Large intestine (tissue), 3 donors: ENCODE measurements around the gene PRR36. TPM values are rescaled to one million over a fixed set of nuclear protein-coding genes. Genes with fewer than 3 reads are reported as not detected.

Experiments used
- DNase-seq, 2 donors: peaks; one replicate each; pipeline versions ENCODE4 v3.0.0 to v3.0.0-alpha.2; 2013
- H3K27ac ChIP-seq: one replicate; pipeline ENCODE4 v1.5.1; 2013; ENCODE audit warnings: low read length
- H3K27me3 ChIP-seq: 2 replicates; pipeline ENCODE4 v1.6.1; 2013; ENCODE audit warnings: low read length; ENCODE audit not compliant: control insufficient read depth, insufficient read depth
- H3K36me3 ChIP-seq: 2 replicates; pipeline ENCODE4 v1.6.1; 2013; ENCODE audit warnings: low read length; ENCODE audit not compliant: control insufficient read depth, insufficient read depth
- H3K4me1 ChIP-seq: one replicate; pipeline ENCODE4 v1.6.1; 2013; ENCODE audit warnings: low read length; ENCODE audit not compliant: control insufficient read depth, insufficient read depth
- H3K4me3 ChIP-seq: one replicate; pipeline ENCODE4 v1.5.1; 2013; ENCODE audit warnings: low read length
- H3K9me3 ChIP-seq: one replicate; pipeline ENCODE4 v1.6.1; 2013; ENCODE audit warnings: mild to moderate bottlenecking, low read depth, low read length, moderate library complexity; ENCODE audit not compliant: control insufficient read depth
- WGBS: methylation state at CpG from one replicate; pipeline ENCODE4 v1.1.5; 2013; ENCODE audit warnings: low lambda C conversion rate; ENCODE audit not compliant: insufficient coverage; 5-methylcytosine and 5-hydroxymethylcytosine counted together
- polyA plus RNA-seq: library from polyadenylated mRNA; unstranded; fragments of 120-200 nt; gene quantifications from one replicate; pipeline ENCODE4 v1.2.1, GENCODE V29; 2013

Gene PRR36
- polyA plus RNA-seq, 1 donor = 2.1 TPM

DNA sequence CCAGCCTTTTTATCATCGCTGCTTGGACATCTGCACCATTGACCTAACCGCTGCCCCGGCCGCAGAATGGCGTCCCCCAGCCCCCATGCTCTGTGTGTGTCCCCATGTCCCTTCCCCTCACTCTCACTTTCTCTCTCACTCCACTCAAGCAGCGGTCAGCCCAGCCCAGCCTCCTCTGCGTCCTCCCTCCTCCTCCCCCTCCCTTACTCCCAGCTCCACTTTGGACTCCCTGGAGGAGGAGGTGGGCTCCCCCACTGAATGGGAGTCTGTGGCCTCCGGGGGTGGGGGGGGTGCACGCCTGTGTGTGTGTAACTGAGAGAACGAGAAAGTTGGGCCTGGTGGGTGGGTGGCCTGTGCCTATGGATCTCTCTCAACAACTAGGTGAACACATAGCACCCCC is 31.7 kb upstream of the PRR36 start:
- Histone ChIP-seq H3K4me3 (no peak overlapping the region), H3K9me3 (no peaks in the 10 kb centered on the region), H3K27ac (no peak overlapping the region), H3K36me3 (peaks cover 29% of the 10 kb centered on the region), H3K27me3 (no peaks in the 10 kb centered on the region), H3K4me1 (peaks cover 15% of the 10 kb centered on the region)
- no CpG with 5 or more reads among the region's 10 CpGs for WGBS
- DNase-seq = no peak

DNA sequence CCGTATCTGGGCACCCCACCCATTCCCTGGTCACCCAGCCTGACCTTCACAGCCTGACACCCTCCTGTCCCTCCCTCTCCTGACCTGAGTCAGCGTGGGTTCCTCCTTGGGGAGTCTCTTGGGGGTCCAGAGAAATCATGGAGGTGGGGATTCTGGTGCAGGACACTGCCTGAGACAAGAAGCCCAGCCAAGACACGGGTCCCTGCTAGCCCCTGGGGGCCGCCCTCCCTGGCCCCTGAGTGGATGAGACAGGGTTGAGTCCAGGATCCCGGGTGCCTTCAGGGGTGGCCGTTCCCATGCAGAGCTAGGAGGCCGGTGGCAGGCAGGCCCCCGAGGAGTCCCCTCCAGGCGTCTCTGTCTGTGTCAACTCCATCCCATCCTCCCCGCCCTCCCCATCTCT is 31.1 kb upstream of the PRR36 start:
- Histone ChIP-seq H3K27ac (no peak overlapping the region), H3K4me3 (peak overlapping the region; percentile 96), H3K36me3 (peaks cover 23% of the 10 kb centered on the region), H3K9me3 (no peaks in the 10 kb centered on the region), H3K4me1 (peaks cover 15% of the 10 kb centered on the region), H3K27me3 (no peaks in the 10 kb centered on the region)
- no peak for DNase-seq
- no CpG with 5 or more reads among the region's 10 CpGs for WGBS

DNA sequence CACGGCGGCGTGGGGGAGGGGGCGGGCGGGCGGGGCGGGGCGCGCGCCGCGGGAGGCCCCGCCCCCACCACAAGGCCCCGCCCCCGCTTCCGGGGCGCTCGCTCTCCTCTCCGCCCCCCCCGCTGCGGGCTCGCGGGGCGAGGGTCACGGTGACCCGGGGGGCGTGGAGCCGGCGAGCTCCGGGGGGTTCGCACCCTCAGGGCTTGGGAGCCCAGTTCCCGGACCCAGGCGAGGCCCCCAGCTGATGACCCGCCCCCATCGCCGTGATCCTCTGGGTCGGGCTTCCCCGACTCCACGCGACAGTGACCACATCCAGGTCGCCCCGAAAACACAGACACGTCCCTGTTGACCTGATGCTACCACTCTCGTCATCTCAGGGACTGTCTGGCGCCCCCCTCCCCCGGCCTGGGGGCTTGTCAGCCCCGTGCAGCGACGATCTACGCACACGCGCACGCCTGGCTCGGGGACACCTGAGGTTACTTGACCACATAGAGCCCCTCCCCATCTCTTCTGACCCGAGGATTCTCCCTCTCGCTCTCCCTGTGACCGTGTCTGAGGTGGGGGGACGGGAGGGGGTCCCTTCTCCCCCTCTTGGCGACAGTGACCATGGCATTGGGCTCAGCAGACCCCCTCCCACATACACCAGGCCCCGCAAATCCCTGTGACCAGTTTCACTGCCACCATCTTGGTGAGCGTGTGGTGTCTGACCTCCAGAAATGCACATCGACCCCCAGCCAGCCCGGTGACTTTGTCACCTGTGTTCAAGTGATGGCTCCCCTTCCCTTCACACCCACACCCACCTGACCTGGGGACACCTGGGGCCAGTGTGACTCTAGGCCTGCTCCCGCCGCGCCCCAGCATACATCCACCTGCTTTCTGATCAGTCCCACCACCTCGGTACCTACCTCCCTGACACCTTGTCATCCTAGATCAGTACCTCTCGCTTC is 30.2 kb upstream of the PRR36 start:
- Histone ChIP-seq H3K4me3 (peak overlapping the region; percentile 96), H3K27ac (peak overlapping the region; percentile 78), H3K4me1 (peaks cover 15% of the 10 kb centered on the region), H3K36me3 (peaks cover 17% of the 10 kb centered on the region), H3K27me3 (no peaks in the 10 kb centered on the region), H3K9me3 (peaks cover 7% of the 10 kb centered on the region)
- WGBS = no CpG with 5 or more reads among the region's 68 CpGs
- peak in 1 of 2 donors; percentile 58 for DNase-seq

DNA sequence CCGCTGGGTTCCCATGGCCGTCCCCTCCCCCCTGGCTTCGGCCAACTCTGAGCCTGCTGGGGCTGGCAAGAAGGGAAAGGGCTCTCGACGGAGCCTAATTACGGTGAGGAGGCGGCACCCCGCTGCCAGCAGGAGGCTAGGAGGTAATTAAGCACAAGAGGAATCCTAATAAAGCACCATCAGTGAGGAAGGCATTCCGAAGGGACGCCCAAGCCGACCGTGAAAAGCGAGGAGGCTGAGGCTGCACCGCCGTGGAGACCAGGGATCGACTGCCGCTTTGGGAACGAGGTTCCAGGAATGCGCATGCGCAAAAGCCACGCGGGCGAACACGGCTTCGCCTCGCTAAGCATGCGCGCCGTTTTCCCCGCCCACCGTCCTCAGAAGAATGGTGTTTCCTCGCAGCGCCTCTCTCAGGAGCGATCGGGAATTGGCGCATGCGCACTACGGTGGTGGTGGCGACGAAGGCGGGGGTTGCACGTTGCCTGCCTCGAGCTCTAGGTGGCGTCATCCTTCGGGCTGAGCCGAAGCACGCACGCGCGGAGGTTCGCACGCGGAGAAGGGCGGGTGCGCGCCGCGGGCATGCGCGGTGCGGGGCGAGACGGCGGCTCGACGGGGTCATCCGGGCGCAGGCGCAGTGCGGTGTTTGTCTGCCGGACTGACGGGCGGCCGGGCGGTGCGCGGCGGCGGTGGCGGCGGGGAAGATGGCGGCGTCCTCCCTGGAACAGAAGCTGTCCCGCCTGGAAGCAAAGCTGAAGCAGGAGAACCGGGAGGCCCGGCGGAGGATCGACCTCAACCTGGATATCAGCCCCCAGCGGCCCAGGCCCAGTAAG is 29.3 kb upstream of the PRR36 start, which contains the start of gene MAP2K7:
Gene MAP2K7 (plus strand): TSS at position 634 of the 830 bp plus-strand sequence. CDS start 68 bp downstream, at position 702.
- no peaks in the 10 kb centered on the region for H3K27me3 ChIP-seq
- no CpG with 5 or more reads among the region's 89 CpGs for WGBS
- peaks cover 10% of the 10 kb centered on the region for H3K9me3 ChIP-seq
- H3K36me3 ChIP-seq = peaks cover 13% of the 10 kb centered on the region
- peak within 1 kb of the TSS; percentile 96 for H3K4me3 ChIP-seq
- peak; percentile 99 to 100 for DNase-seq
- peaks cover 15% of the 10 kb centered on the region for H3K4me1 ChIP-seq
- H3K27ac ChIP-seq = peak within 1 kb of the TSS; percentile 78

DNA sequence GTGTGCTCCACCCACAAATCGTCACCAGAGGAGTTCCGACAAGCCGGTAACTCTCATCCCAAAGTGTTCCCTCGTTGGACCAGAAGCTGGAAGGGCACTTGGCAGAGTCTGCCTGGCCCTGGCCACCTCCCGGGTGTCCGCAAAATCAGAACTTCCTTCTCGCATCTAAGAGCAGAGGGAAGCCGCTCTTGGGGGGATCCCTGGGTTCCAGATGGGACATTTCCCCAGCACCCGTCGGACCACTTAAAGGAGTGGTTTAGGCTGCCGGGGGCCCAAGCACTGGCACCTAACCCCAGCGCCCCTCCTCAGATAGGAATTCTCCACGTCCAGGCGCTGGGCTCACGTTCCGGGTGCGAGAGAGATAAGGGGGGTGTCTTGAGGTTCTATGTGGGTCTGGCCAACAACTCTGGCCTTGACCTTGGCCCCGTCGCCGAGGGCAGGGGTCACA is 28.6 kb upstream of the PRR36 start:
- no peak for DNase-seq
- H3K9me3 ChIP-seq = peaks cover 10% of the 10 kb centered on the region
- peaks cover 15% of the 10 kb centered on the region for H3K4me1 ChIP-seq
- WGBS = no CpG with 5 or more reads among the region's 20 CpGs
- peak overlapping the region; percentile 68 for H3K4me3 ChIP-seq
- H3K27me3 ChIP-seq = no peaks in the 10 kb centered on the region
- peaks cover 13% of the 10 kb centered on the region for H3K36me3 ChIP-seq
- H3K27ac ChIP-seq = peak overlapping the region; percentile 66

DNA sequence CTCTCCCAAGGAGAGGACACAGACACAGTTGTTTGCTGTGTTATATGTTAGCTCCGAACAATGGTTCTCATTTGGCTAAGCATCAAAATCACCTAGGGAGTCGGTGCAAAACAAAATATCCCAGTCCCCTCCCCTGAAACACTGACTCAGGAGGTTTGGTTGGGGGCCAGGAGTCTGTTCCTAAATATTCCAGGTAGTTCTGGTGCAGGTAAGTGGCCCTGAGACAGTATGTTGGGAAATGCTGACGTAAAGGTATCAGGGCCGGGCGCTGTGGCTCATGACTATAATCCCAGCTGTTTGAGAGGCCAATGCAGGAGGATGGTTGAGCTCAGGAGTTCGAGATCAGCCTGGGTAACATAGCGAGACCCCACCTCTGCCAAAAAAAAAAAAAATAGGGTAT is 27.1 kb upstream of the PRR36 start:
- WGBS = no CpG with 5 or more reads among the region's 7 CpGs
- peaks cover 10% of the 10 kb centered on the region for H3K9me3 ChIP-seq
- no peaks in the 10 kb centered on the region for H3K27me3 ChIP-seq
- no peak overlapping the region for H3K27ac ChIP-seq
- peaks cover 9% of the 10 kb centered on the region for H3K36me3 ChIP-seq
- no peak for DNase-seq
- peaks cover 20% of the 10 kb centered on the region for H3K4me1 ChIP-seq
- H3K4me3 ChIP-seq = no peak overlapping the region

DNA sequence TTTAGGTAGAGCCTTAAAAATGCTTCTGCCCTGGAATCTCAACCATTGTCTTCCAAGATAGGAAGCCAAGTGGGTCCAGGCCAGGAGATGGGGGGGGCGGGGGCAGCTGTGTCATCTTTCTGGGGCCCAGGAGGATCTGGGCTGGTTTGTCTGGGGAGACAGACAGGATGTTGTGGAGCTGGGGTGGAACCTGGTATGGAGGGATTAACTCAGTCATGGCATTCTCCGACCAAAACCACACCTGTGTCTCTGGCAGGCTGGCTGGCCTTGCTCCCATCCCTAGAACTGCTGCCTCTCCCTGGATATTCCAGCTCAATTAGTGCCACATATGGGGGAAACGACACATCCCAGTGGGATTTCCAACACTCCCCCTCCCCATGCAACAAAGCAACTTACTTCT is 26.7 kb upstream of the PRR36 start:
- DNase-seq = no peak
- WGBS = no CpG with 5 or more reads among the region's 3 CpGs
- Histone ChIP-seq H3K4me1 (peaks cover 20% of the 10 kb centered on the region), H3K36me3 (peaks cover 6% of the 10 kb centered on the region), H3K27ac (no peak overlapping the region), H3K27me3 (no peaks in the 10 kb centered on the region), H3K4me3 (no peak overlapping the region), H3K9me3 (peaks cover 10% of the 10 kb centered on the region)

DNA sequence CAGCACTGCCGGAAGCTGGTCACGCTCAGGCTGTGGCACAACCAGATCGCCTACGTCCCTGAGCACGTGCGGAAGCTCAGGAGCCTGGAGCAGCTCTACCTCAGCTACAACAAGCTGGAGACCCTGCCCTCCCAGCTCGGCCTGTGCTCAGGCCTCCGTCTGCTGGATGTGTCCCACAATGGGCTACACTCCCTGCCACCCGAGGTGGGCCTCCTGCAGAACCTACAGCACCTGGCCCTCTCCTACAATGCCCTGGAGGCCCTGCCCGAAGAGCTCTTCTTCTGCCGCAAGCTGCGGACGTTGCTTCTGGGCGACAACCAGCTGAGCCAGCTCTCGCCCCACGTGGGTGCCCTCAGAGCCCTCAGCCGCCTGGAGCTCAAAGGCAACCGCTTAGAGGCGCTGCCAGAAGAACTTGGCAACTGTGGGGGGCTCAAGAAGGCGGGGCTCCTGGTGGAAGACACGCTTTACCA is 26.2 kb upstream of the PRR36 start:
- no CpG with 5 or more reads among the region's 21 CpGs for WGBS
- Histone ChIP-seq H3K27me3 (no peaks in the 10 kb centered on the region), H3K27ac (no peak overlapping the region), H3K4me1 (peaks cover 20% of the 10 kb centered on the region), H3K9me3 (peaks cover 10% of the 10 kb centered on the region), H3K4me3 (no peak overlapping the region), H3K36me3 (peaks cover 2% of the 10 kb centered on the region)
- DNase-seq = no peak

DNA sequence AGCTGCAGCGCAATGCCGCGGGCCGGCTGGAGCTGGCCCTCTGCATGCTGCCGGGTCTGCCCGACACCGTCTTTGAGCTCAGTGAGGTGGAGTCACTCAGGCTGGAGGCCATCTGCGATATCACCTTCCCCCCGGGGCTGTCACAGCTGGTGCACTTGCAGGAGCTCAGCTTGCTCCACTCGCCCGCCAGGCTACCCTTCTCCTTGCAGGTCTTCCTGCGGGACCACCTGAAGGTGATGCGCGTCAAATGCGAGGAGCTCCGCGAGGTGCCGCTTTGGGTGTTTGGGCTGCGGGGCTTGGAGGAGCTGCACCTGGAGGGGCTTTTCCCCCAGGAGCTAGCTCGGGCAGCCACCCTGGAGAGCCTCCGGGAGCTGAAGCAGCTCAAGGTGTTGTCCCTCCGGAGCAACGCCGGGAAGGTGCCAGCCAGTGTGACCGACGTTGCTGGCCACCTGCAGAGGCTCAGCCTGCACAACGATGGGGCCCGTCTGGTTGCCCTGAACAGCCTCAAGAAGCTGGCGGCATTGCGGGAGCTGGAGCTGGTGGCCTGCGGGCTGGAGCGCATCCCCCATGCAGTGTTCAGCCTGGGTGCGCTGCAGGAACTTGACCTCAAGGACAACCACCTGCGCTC is 25.7 kb upstream of the PRR36 start:
- DNase-seq = no peak
- WGBS = no CpG with 5 or more reads among the region's 34 CpGs

DNA sequence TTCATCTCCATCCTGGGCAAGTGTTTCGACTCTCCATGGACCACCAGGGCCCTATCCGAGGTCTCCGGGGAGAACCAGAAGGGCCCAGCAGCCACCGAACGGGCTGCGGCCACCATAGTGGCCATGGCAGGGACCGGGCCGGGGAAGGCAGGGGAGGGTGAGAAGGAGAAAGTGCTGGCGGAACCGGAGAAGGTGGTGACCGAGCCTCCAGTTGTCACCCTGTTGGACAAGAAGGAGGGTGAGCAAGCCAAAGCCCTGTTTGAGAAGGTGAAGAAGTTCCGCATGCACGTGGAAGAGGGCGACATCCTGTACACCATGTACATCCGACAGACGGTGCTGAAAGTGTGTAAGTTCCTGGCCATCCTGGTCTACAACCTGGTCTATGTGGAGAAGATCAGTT is 24.8 kb upstream of the PRR36 start:
- Histone ChIP-seq H3K27me3 (no peaks in the 10 kb centered on the region), H3K27ac (no peak overlapping the region), H3K4me3 (no peak overlapping the region), H3K36me3 (no peaks in the 10 kb centered on the region), H3K4me1 (peaks cover 18% of the 10 kb centered on the region), H3K9me3 (peaks cover 10% of the 10 kb centered on the region)
- WGBS = no CpG with 5 or more reads among the region's 16 CpGs
- DNase-seq = no peak

More for the DNA sequence above, 25.7 kb upstream of the PRR36 start:
- Histone ChIP-seq H3K27me3 (no peaks in the 10 kb centered on the region), H3K36me3 (no peaks in the 10 kb centered on the region), H3K9me3 (peaks cover 10% of the 10 kb centered on the region), H3K27ac (no peak overlapping the region), H3K4me3 (no peak overlapping the region), H3K4me1 (peaks cover 16% of the 10 kb centered on the region)
